ENCODE measurements around the gene PNKD. TPM values are rescaled to one million over a fixed set of nuclear protein-coding genes. Genes with fewer than 3 reads are reported as not detected.
A peak's percentile ranks its signal among the peaks of the same experiment; 100 is the strongest.

PNKD gene
- total and polyA plus RNA-seq, 2 donors from 2014 or later, result 90.6 to 244 TPM

GRCh38 chr2:218374795-218375194 lies 104.5 kb downstream of the PNKD start:
- no peak overlapping the region for H3K9ac ChIP-seq (ENCODE audit: low read length in 3 of 3)
- no peaks in the 10 kb centered on the region for H3K36me3 ChIP-seq (ENCODE audit: control insufficient read depth in 2 of 3, insufficient read depth in 3 of 3, low read length in 3 of 3)
- intact Hi-C loops (cut with DNase I), result no loop called here
- FAIRE-seq (no peak), DNase-seq (peak in 1 of 5 donors; percentile 34)
- H3K27me3 ChIP-seq (ENCODE audit: control insufficient read depth, insufficient read depth, low read length), result no peaks in the 10 kb centered on the region
- no peaks in the 10 kb centered on the region for H3K9me3 ChIP-seq (ENCODE audit: control insufficient read depth in 2 of 3, insufficient read depth in 1 of 3, low read length in 3 of 3)
- peaks cover 0 to 2% (median 0%) of the 10 kb centered on the region in 3 donors for H3K4me1 ChIP-seq (ENCODE audit: control insufficient read depth in 2 of 3, insufficient read depth in 2 of 3, low read depth in 1 of 3, low read length in 3 of 3)
- H3K4me3 ChIP-seq (ENCODE audit: low read length in 3 of 3), result no peak overlapping the region
- H3K27ac ChIP-seq (ENCODE audit: low read depth in 2 of 2, low read length in 2 of 2), result no peak overlapping the region
- TF ChIP-seq CTCF (IDR thresholded peaks at IDR 0.05; ENCODE audit: borderline replicate concordance, extremely low read depth, insufficient read depth), result no peak

- intact Hi-C loops (cut with DNase I), result no loop called here
- TF ChIP-seq CTCF (IDR thresholded peaks at IDR 0.05; ENCODE audit: borderline replicate concordance, extremely low read depth, insufficient read depth), result no peak
- H3K4me1 ChIP-seq (ENCODE audit: control insufficient read depth in 2 of 3, insufficient read depth in 2 of 3, low read depth in 1 of 3, low read length in 3 of 3), result peaks cover 0 to 2% (median 0%) of the 10 kb centered on the region in 3 donors
- H3K36me3 ChIP-seq (ENCODE audit: control insufficient read depth in 2 of 3, insufficient read depth in 3 of 3, low read length in 3 of 3), result no peaks in the 10 kb centered on the region
- DNase-seq, result peak in 2 of 5 donors; percentile 72 to 87
- no peak overlapping the region for H3K27ac ChIP-seq (ENCODE audit: low read depth in 2 of 2, low read length in 2 of 2)
- no peaks in the 10 kb centered on the region for H3K27me3 ChIP-seq (ENCODE audit: control insufficient read depth, insufficient read depth, low read length)
- no peaks in the 10 kb centered on the region for H3K9me3 ChIP-seq (ENCODE audit: control insufficient read depth in 2 of 3, insufficient read depth in 1 of 3, low read length in 3 of 3)
- H3K9ac ChIP-seq (ENCODE audit: low read length in 3 of 3), result no peak overlapping the region
- H3K4me3 ChIP-seq (ENCODE audit: low read length in 3 of 3), result no peak overlapping the region
- FAIRE-seq, result no peak
Observed at GRCh38 chr2:218375212-218375611, 104.9 kb downstream of the PNKD start.

- Histone ChIP-seq H3K9me3 (ENCODE audit: control insufficient read depth in 2 of 3, insufficient read depth in 1 of 3, low read length in 3 of 3) (no peaks in the 10 kb centered on the region), H3K4me3 (ENCODE audit: low read length in 3 of 3) (no peak overlapping the region), H3K9ac (ENCODE audit: low read length in 3 of 3) (no peak overlapping the region), H3K27ac (ENCODE audit: low read depth in 2 of 2, low read length in 2 of 2) (no peak overlapping the region), H3K4me1 (ENCODE audit: control insufficient read depth in 2 of 3, insufficient read depth in 2 of 3, low read depth in 1 of 3, low read length in 3 of 3) (no peaks in the 10 kb centered on the region), H3K36me3 (ENCODE audit: control insufficient read depth in 2 of 3, insufficient read depth in 3 of 3, low read length in 3 of 3) (no peaks in the 10 kb centered on the region), H3K27me3 (ENCODE audit: control insufficient read depth, insufficient read depth, low read length) (no peaks in the 10 kb centered on the region)
- peak in 1 of 5 donors; percentile 24 for DNase-seq
- FAIRE-seq, result no peak
- intact Hi-C loops (cut with DNase I), result no loop called here
- TF ChIP-seq CTCF (IDR thresholded peaks at IDR 0.05; ENCODE audit: borderline replicate concordance, extremely low read depth, insufficient read depth), result no peak
Observed at GRCh38 chr2:218378053-218378452, 107.7 kb downstream of the PNKD start.

- intact Hi-C loops (cut with DNase I), result no loop called here
- H3K9ac ChIP-seq (ENCODE audit: low read length in 3 of 3), result no peak within 1 kb of the TSS
- DNase-seq (peak in 2 of 5 donors; percentile 42 to 83), FAIRE-seq (no peak)
- no peak for TF ChIP-seq CTCF (IDR thresholded peaks at IDR 0.05; ENCODE audit: borderline replicate concordance, extremely low read depth, insufficient read depth)
- H3K4me1 ChIP-seq (ENCODE audit: control insufficient read depth in 2 of 3, insufficient read depth in 2 of 3, low read depth in 1 of 3, low read length in 3 of 3), result no peaks in the 10 kb centered on the region
- H3K4me3 ChIP-seq (ENCODE audit: low read length in 3 of 3), result no peak within 1 kb of the TSS
- no peaks in the 10 kb centered on the region for H3K9me3 ChIP-seq (ENCODE audit: control insufficient read depth in 2 of 3, insufficient read depth in 1 of 3, low read length in 3 of 3)
- H3K27me3 ChIP-seq (ENCODE audit: control insufficient read depth, insufficient read depth, low read length), result no peaks in the 10 kb centered on the region
- no peak within 1 kb of the TSS for H3K27ac ChIP-seq (ENCODE audit: low read depth in 2 of 2, low read length in 2 of 2)
- no peaks in the 10 kb centered on the region for H3K36me3 ChIP-seq (ENCODE audit: control insufficient read depth in 2 of 3, insufficient read depth in 3 of 3, low read length in 3 of 3)
Observed at GRCh38 chr2:218381916-218382366, 111.6 kb downstream of the PNKD start, which contains the start of gene SLC11A1. SLC11A1 (plus strand) TSS chr2:218382273; CDS start chr2:218382369, 96 bp downstream.

Data from kidney (tissue), 14 donors.